ENCODE measurements around the gene ADM2.

Gene ADM2

GRCh38 chr22:50485221-50486131 lies 4.1 kb downstream of the ADM2 start:
- DNase-seq (ENCODE audit: low read depth): no peak

GRCh38 chr22:50486561-50487289 lies 5.4 kb downstream of the ADM2 start, which contains the start of gene MIOX:
TSS of gene MIOX (plus strand) at chr22:50486859. CDS start at chr22:50486898, 39 bp downstream.
- no peak for DNase-seq (ENCODE audit: low read depth)

GRCh38 chr22:50487290-50488005 lies 6.1 kb downstream of the ADM2 start:
- no peak for DNase-seq (ENCODE audit: low read depth)

GRCh38 chr22:50488006-50488677 lies 6.8 kb downstream of the ADM2 start:
- no peak for DNase-seq (ENCODE audit: low read depth)

- DNase-seq (ENCODE audit: low read depth): no peak
Observed at GRCh38 chr22:50488886-50489285, 7.5 kb downstream of the ADM2 start.

- DNase-seq (ENCODE audit: low read depth): no peak
Observed at GRCh38 chr22:50489363-50490243, 8.3 kb downstream of the ADM2 start.

GRCh38 chr22:50490531-50491308 lies 9.4 kb downstream of the ADM2 start:
- DNase-seq (ENCODE audit: low read depth): no peak

GRCh38 chr22:50497093-50497492 lies 15.8 kb downstream of the ADM2 start:
- no peak for DNase-seq (ENCODE audit: low read depth)

- peak; percentile 66 for DNase-seq (ENCODE audit: low read depth)
Observed at GRCh38 chr22:50498322-50498890, 17.1 kb downstream of the ADM2 start.

GRCh38 chr22:50500452-50500851 lies 19.1 kb downstream of the ADM2 start:
- DNase-seq (ENCODE audit: low read depth): no peak

- no peak for DNase-seq (ENCODE audit: low read depth)
Observed at GRCh38 chr22:50502096-50502495, 20.8 kb downstream of the ADM2 start.

- DNase-seq (ENCODE audit: low read depth): no peak
Observed at GRCh38 chr22:50502628-50503474, 21.5 kb downstream of the ADM2 start.

GRCh38 chr22:50503475-50504145 lies 22.3 kb downstream of the ADM2 start:
- DNase-seq (ENCODE audit: low read depth): no peak

- DNase-seq (ENCODE audit: low read depth): no peak
Observed at GRCh38 chr22:50504369-50505211, 23.2 kb downstream of the ADM2 start.

GRCh38 chr22:50505276-50505775 lies 24.0 kb downstream of the ADM2 start:
- DNase-seq (ENCODE audit: low read depth): no peak

- DNase-seq (ENCODE audit: low read depth): no peak
Observed at GRCh38 chr22:50505776-50506610, 24.6 kb downstream of the ADM2 start.
